NCI-H2196 (cell line): ENCODE results near the gene TYMP.
A peak's percentile ranks its signal among the peaks of the same experiment; 100 is the strongest.
"Not testable (repeated sequence)": the region's sequence is repeated elsewhere in the genome, so short reads cannot be mapped to it uniquely, and the experiment has no call there.

Experiments
- DNase-seq: peaks from one replicate; lab custom pipeline; 2025; ENCODE audit not compliant: unreplicated experiment; lab: John Stamatoyannopoulos, UW

TYMP gene

DNA sequence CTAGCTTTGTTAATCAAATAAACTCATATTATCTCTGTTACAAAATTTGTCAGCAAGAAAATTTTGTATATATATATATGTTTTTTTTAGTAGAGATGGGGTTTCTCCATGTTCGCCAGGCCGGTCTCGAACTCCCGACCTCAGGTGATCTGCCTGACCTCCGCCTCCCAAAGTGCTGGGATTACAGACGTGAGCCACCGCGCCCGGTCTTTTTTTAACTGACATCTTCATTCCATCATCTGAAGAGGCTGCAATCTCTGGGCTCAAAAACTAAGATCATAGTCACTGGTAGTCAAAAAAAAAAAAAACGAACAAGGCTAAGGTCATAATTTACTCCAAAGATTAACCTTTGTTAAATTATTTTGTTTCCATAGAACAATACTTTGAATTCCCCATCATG is 10.6 kb upstream of the TYMP start:
- no peak for DNase-seq

DNA sequence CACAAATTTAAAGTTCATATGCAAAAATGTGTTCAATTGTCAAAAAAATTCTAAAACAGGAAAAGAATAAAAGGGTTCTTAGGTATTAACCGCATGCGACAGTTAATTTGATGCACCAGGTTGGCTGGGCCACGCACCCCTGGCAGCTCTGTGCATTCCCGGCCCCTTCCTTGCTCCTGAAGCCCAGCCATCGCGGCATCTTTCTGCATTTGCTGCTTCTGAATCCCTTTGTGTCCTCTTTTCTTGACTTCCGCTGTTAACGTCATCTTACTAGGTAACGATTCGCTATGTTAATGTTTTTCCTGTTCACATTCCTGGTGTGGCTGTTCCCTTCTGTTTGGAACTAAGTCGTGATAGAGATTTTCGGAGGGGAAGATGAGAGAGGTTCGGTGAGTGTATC is 8.0 kb upstream of the TYMP start:
- no peak for DNase-seq

DNA sequence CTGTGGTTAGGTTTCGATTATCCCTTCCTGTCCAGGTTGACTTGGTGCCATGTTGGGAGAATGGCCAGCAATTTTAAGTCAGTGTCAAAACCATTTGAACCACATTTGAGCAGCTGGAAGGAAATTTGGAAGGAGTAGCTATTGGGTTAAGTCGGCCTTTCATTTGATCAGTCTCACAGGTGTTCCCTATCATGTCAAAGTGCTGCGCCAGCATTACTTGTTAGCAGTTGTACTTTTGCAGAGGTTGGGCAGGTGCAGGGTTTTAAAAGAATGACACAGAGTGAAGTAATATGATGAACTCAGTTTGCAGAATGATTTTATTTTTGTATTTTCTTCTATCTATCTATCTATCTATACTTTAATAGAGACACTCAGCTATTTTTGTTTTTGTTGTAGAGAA is 6.4 kb upstream of the TYMP start:
- no peak for DNase-seq

DNA sequence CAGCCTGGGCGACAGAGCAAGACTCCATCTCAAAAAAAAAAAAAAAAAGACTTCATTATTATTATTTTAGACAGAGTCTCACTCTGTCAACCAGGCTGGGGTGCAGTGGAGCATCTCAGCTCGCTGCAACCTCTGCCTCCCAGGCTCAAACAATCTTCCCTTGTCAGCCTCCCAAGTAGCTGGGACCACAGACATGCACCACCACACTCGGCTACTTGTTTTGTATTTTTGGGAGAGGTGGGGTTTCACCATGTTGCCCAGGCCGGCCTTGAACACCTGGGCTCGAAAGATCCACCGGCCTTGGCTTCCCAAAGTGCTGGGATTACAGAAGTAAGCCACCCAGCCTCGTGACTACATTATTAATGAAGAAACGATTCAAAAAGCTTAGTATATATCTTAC is 5.3 kb upstream of the TYMP start:
- no peak for DNase-seq

DNA sequence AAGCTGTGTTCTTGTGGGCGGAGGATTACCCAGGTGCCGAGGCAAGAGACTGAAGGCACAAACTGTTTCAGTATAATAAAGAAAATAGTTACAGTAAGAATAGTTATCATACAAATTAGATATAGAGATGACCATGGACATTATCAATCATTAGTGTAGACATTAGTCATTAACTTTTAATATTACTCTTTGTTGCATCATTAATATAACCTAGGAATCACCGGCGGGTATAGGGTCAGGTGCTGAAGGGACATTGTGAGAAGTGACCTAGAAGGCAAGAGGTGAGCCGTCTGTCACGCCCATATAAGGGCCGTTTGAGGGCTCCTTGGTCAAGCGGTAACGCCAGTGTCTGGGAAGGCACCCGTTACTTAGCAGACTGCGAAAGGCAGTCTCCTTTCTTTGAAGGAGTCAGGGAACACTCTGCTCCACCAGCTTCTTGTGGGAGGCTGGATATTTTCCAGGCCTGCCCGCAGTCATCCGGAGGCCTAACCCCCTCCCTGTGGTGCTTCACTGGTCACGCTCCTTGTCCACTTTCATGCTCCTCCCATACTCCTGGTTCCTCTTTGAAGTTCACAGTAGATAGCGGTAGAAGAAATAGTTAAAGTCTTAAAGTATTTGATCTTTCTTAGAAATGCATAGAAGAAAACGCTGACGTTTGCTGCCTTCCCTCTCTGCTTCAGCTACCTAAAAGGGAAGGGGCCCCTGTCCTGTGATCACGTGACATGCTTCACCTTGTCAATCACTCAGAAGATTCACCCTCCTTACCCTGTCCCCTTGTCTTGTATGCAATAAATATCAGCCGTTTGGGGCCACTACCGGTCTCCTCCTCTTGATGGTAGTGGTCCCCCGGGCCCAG is 4.3 kb upstream of the TYMP start:
- not testable (repeated sequence) for DNase-seq

DNA sequence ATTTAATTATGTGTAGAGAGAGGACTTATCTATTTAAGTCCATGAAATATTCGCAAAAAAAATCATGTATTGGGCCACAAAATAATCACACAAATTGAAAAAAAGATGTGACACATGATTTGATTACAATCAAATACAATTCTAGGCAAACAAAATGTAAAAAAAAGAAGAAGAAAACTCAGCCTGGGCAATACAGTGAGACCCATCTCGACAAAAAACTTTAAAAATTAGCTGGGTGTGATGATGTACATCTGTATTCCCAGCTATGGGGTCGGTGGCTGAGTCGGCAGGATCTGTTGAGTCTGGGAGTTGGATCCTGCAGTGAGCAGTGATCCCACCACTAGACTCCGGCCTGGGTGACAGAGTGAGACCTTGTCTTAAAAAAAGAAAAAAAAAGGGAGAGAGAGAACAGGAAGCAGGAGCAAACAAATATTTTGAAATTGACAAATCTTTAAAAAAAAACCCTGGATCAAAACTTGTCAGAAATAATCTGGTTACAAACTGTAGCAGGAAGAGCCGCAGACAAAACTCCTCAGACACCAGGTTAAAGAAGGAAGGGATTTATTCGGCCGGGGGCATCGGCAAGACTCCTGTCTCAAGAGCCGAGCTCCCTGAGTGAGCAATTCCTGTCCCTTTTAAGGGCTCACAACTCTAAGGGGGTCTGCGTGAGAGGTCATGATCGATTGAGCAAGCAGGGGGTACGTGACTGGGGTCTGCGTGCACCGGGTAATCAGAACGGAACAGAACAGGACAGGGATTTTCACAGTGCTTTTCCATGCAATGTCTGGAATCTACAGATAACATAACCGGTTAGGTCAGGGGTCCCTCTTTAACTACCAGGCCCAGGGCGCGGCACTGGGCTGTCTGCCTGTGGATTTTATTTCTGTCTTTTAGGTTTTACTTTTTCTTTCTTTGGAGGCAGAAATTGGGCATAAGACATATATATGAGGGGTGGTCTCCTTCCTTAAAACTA is 3.3 kb upstream of the TYMP start:
- no peak for DNase-seq

DNA sequence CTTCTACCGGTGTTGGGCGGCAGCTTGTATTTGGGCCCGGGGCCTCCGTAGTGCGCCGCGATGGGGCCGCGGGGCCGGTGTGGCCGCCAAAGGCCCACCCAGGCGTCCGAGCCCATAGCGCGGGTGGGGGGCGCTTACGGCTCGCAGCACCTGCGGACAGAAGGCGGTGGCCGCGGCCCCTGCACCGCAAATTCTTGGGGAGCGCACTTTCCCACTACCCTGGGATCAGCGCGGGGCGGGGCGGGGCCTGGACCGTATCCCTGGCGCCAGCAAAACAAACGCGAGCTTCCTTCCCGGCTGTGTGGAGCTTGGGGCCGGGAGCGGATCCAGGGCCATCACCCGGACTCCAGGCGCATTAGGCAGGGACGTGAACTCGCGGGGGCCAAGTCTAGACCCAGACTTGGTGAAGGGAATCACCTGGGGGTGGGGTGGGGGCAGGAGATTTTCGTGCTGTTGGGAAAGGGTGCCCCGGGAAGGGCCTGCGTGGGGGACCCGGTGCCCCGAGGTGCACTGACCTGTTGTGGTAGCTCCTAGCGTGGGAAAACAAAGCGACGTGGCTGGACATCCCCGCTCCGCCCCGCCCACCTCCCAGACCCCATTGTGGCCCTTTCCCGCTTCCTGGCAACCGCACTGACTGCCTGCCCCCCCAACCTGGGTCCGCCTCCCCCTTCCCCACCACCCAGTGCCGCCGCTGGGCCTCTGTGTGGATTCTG is 2.3 kb upstream of the TYMP start:
- DNase-seq, result no peak

DNA sequence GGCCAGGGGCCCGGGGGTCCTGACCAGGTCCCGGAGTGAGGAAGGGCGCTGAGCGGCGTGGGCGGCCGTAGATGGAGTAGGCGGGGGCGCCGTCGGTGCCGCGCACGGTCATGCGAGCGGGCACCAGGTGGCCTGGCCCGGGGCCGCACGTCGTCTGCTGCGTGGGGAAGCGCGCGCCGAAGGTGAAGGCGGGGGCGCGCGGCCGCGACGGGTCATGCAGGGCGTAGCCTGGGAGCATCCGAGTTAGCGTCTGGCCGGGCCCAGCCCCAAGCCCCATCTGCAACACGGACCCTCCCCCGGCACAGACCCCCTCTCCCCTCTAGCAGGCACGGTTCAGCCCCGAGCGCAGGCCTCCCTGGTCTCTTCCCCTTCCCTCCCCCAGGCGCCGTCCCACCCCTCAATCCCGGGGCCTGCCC is 1.7 kb upstream of the TYMP start:
- DNase-seq, result peak; percentile 35

DNA sequence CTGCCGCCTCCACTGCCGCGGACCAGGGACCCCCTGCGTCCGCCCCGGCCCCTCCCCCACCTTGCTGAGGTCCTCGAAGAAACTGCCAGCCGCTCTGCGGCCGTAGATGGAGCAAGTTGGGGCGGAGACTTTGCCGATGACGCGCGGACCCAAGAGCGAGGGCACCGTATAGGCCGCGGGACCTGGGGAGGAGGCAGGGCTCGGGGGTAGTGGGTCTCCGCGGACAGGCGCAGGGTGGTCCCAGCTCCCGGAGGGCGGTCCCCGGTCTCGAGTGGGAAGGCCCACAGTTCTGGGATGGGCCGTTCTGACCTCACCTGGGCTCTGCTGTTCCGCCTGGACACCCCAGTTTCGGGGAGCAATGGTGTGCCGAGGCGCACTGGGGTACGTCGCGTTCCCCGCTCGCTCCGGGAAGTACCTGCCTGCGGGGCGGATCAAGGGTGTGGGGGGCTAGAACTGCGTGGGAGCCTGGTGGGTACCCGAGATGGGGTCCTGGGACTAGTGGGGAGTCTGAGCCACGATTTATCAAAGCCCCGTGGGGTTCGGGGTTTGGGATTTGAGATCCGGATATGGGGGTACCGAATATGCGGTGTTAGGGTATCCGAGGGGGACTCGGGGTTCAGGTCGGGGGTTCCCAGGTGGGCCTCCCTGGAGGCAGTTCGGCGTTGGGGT is 1.2 kb upstream of the TYMP start:
- peak; percentile 59 for DNase-seq

DNA sequence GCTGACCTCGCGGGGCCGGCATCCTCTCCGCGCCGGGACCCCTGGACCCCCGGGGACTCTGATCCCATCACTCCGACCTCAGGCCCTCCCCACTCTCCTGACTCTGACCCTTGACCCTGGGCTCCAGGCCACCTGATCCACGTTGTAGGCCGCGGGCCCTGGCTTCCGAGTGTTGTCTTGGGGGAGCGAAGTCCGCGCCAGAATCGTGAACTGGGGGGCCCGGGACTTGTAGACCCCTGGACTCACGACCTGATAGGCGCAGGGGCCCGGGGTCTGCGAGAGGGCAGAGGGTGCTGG is 716 bp upstream of the TYMP start:
- no peak for DNase-seq

DNA sequence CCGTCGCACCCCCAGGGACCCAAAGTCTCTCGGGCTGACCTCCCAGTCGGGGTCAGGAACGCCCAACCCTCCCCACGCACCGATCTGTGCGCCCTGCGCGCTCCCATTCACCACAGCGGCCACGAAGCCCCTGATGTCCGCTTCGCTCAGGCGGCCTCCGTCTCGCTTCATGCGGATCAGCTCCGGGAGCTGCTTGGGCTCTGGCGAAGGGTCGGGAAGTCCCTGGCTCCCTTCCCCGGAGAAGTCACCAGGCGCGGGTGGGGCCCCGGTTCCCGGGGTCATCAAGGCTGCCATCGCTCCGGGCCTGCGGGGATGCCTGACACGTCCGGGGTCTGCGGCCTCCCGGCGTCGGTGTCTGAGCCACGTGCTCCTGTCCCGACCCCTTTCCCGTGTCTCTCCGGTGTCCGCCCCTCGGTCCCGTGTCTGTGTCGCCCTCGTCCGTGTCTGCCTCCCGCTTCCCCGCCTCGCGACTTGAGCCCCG is 356 bp downstream of the TYMP start:
- no peak for DNase-seq

DNA sequence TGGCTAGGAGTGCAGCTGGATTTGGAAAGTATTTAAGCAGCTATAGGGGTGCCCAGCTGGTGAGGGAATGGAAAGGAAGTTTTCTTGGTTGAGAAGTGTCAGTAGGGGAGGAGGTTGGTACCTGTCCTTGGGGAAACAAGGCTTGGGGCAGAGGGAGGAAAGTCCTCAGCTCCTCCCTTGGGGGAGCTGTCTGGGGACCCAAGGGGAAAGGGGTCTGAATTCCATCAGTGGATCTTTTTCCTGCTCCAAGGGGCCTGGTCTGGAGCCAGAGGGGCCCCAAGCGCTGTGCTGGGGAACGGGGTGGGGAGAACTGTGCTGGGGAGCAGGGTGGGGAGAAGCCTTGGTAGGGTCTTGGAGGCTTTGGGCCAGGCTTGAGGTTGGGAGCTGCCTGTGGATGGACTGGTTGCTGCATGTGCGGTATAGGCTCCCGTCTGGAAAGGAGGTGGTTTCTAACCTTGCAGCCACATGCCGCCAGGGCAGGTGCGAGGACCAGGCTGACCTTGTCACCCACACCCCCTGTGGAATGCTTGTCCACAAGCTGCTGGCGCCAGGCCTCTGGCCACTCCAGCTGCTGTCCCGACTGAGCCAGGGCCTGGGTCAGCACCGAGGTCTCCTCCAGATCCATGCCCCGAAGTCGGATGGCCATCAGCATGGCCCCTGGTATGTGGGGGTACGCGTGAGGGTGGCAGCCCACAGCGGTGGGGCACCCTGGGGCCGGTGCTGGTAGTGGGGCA is 963 bp downstream of the TYMP start:
- DNase-seq, result no peak

DNA sequence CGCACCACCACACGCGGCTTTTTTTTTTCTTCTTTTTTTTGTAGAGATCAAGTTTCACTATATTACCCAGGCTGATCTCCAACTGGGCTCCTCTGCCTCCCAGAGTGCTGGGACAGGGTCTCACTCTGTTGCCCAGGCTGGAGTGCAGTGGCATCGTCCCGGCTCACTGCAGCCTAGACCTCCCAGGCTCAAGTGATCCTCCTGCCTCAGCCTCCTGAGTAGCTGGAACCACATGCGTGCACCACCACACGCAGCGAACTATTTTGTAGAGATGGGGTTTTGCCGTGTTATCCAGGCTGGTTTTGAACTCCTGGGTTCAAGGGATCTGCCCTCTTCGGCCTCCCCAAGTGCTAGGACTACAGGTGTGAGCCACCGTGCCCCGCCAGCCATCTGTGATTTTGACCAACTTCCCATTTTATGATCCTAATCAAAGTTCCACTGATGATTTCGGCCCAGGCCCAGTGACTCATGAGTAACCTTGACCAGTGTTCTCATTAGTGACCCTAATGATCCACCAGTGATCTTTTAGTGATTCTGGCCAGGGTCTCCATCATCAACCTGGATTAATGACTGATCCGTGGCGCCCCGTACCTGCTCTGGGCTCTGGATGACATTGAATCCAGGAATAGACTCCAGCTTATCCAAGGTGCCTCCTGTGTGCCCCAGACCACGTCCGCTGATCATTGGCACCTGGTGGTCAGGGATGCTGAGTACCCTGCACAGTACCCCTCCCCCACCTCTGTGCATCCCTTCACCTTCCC is 1.7 kb downstream of the TYMP start:
- no peak for DNase-seq

DNA sequence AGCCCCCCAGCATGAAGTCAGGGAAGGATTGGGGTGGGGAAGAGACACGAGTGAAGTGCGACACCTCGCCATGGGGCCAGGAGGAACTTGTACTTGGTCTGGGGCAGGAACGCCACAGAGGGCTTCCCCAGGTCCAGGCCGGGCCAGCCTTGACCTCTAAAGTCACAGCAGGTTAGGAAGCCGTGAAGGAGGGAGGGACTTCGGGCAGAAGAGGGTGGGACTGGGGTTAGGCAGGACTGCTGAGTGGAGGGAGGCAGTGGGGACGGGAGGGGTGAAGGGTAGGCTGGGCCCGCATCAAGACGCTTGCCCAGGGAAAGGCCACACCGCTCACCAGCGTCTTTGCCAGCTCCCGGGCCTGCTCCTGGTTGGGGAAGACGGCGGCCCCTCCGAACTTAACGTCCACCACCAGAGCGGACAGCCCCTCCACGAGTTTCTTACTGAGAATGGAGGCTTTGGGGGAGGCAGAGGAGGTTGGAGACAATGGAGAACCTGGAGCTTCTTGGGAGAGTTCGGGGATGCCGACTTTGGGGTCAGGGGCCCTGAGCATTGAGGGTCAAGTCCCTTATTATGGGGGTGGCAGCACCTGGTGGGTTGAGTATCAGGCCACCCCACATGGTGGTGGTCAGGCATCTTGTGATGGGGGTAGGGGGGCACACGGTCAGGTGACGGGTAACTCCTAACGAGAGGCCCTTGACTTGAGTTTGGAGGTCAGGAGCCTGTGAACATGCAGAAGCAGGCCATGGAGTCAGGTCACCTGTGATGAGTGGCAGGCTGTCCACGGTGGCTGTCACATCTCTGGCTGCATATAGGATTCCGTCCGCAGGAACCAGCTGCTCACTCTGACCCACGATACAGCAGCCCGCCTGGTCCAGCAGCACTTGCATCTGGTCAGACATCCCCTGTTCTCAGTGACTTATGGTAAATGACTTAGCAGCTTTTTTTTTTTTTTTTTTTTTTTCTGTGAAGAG is 2.7 kb downstream of the TYMP start:
- no peak for DNase-seq

DNA sequence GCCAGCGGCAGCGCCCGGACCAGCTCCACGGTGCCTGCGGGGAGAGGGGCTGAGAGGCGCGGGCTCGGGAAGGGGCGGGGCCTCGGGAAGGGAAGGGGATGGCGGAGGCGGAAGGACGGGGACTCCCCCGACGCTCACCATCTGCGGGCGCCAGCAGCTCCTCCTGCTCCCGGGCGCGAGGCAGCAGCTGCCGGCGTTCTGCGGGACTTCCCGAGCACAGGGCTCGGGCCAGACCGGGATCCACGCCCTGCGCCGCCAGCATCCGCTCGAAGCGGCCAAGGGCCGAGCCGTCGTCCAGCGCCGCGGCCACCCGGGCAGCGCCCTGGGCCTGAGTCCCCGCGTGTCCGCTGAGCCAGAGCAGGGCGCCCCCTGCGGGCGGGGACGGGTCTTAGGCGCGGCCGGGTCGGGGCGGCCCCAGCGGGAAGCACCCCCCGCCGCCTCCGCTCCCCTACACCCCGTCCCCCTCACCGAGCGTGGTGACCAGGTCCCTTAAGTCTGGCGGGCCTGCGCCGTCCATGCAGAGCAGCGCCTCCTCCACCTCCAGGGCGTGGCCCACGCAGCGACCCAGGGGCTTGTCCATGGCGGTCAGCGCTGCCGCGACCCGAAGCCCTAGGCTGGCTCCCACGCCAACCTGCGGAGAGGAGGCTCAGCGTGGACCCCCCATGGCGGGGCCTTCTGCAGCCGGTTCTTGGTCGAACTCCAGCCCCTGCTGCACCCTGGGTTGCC is 3.5 kb downstream of the TYMP start:
- DNase-seq, result peak; percentile 50

DNA sequence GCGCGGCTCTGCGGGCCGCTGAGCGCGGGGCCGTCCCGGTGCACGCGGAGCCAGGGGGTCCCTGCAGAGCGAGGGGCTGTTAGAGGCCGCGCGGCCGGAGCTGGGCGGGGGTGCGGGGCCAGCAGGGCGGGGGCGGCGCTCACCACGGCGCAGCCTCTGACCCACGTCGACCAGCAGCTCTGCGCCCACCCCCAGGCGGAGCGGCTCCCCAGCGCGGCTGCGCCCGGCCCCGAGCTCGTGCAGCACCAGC is 4.0 kb downstream of the TYMP start:
- DNase-seq, result no peak

DNA sequence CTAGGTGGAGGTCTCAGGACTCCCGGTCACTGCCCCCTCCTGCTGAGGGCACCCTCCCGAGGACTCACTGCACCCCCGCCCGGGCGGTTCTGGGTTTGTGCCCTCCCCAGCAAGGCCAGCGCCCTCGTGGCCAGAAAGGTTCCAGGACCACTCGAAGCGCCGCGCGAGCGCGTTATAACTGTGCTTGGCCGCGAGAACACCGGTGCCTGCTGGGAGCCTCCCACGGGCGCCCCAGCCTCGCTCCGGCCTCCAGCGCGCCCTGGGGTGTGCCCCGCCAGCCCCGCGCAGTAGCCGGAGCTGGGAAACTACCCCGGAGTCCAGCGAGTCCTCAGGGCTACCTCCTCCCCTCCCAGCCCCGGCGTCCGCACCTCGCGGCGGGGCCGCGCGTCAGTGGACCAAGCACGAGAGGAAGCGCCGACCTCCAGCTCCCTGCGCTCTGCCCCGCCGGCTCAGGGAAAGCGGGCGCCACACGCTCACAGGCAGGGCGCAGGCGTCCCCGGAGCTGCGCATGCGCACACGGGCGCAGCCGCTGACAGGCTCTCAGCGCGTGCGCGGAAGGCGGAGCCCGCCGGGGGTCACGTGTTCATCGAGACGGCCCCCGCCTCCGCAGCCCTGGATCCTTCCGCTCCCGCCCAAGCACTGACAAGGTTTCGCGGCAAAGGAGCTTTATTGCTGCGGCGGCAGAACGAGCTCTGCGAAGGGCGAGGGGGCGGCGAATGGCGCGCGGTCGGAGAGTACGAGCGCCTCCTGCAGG is 4.5 kb downstream of the TYMP start, which contains the start of gene SCO2:
TSS of gene SCO2 (minus strand) at position 495 of the 754 bp plus-strand sequence. CDS start 1,187 bp downstream, outside the sequence.
- DNase-seq, result peak; percentile 90
